H1 (cell line): ENCODE results near the gene MMP11. TPM values are rescaled to one million over a fixed set of nuclear protein-coding genes. Genes with fewer than 3 reads are reported as not detected.

Source experiments
- CTCF ChIA-PET: fragments of 300-600 bp; sonication (Branson Sonifier 250); formaldehyde crosslinking; loops from one replicate; lab custom pipeline; 2021; ENCODE audit not compliant: partially characterized antibody; lab: Charles Lee
- POLR2A ChIA-PET: fragments of 300-600 bp; sonication (Branson Sonifier 250); formaldehyde crosslinking; loops from one replicate; lab custom pipeline; 2021; ENCODE audit warnings: inconsistent platforms; ENCODE audit not compliant: partially characterized antibody; lab: Charles Lee
- DNase-seq, 2 experiments: peaks; one replicate each; pipeline versions ENCODE4 v3.0.0 to v3.0.0-alpha.2; 2010 to 2022; ENCODE audit warnings: low spot score in 2 of 2, low read depth in 1 of 2, mixed read lengths in 1 of 2
- FAIRE-seq: peaks from 2 replicates; lab custom pipeline; 2011; peaks lifted over from hg19 to GRCh38; lab: Jason Lieb, UNC
- H2AFZ ChIP-seq: 2 replicates; pipeline ENCODE4 v1.8.1; 2012; ENCODE audit warnings: low read length, inconsistent platforms
- H2AK5ac ChIP-seq: 2 replicates; pipeline ENCODE4 v1.6.1; 2013; ENCODE audit warnings: low read depth, low read length
- H2BK120ac ChIP-seq: replicated peaks from 2 replicates; pipeline ENCODE3; 2013; ENCODE audit warnings: low read depth, low read length, inconsistent platforms
- H2BK12ac ChIP-seq: 2 replicates; pipeline ENCODE4 v1.6.1; 2013; ENCODE audit warnings: low read depth, low read length
- H2BK15ac ChIP-seq: 2 replicates; pipeline ENCODE4 v1.6.1; 2013; ENCODE audit warnings: low read length
- H2BK20ac ChIP-seq: 2 replicates; pipeline ENCODE4 v1.6.1; 2013; ENCODE audit warnings: low read length
- H2BK5ac ChIP-seq: 2 replicates; pipeline ENCODE4 v1.6.1; 2013; ENCODE audit warnings: low read depth, low read length
- H3K14ac ChIP-seq: 2 replicates; pipeline ENCODE4 v1.6.1; 2013; ENCODE audit warnings: inconsistent platforms; ENCODE audit not compliant: insufficient read length
- H3K18ac ChIP-seq: 2 replicates; pipeline ENCODE4 v1.6.1; 2013; ENCODE audit warnings: low read length; ENCODE audit errors: extremely low read depth
- H3K23ac ChIP-seq: 2 replicates; pipeline ENCODE4 v1.6.1; 2013; ENCODE audit warnings: inconsistent platforms; ENCODE audit not compliant: insufficient read length
- H3K23me2 ChIP-seq: 2 replicates; pipeline ENCODE4 v1.6.1; 2013; ENCODE audit warnings: low read depth, low read length
- H3K27ac ChIP-seq: 2 replicates; pipeline ENCODE4 v1.6.1; 2011; ENCODE audit warnings: low read depth, low read length, inconsistent platforms
- H3K27me3 ChIP-seq, 4 experiments: replicated peaks in 1 of 4; 1 replicate in 1 of 4; 2 replicates in 3 of 4; pipeline versions ENCODE4 v1.6.1 to v1.8.1; 2011 to 2013; ENCODE audit warnings: low read length in 3 of 4, mild to moderate bottlenecking in 3 of 4, inconsistent platforms in 2 of 4, mixed read lengths in 2 of 4, moderate library complexity in 1 of 4; ENCODE audit not compliant: control insufficient read depth in 3 of 4, insufficient read depth in 3 of 4; ENCODE audit errors: extremely low read depth in 1 of 4
- H3K36me3 ChIP-seq, 4 experiments: 2 replicates each; pipeline versions ENCODE4 v1.6.1 to v1.8.1; 2011 to 2013; ENCODE audit warnings: mild to moderate bottlenecking in 4 of 4, low read length in 3 of 4, moderate library complexity in 2 of 4, control low read depth in 1 of 4, inconsistent platforms in 1 of 4; ENCODE audit not compliant: insufficient read depth in 4 of 4, control insufficient read depth in 2 of 4
- H3K4ac ChIP-seq: replicated peaks from 2 replicates; pipeline ENCODE3; 2013; ENCODE audit warnings: low read length, low read depth, mixed read lengths, inconsistent platforms; ENCODE audit not compliant: insufficient read length
- H3K4me1 ChIP-seq, 4 experiments: replicated peaks in 1 of 4; 1 replicate in 1 of 4; 2 replicates in 3 of 4; pipeline versions ENCODE4 v1.6.1 to v1.8.1; 2011 to 2013; ENCODE audit warnings: low read length in 3 of 4, inconsistent platforms in 2 of 4, mixed read lengths in 1 of 4; ENCODE audit not compliant: insufficient read depth in 4 of 4, control insufficient read depth in 3 of 4
- H3K4me2 ChIP-seq, 2 experiments: 2 replicates each; pipeline versions ENCODE4 v1.6.1 to v1.8.1; 2011 to 2013; ENCODE audit warnings: low read depth in 2 of 2, low read length in 2 of 2, control low read depth in 1 of 2, inconsistent platforms in 1 of 2, mild to moderate bottlenecking in 1 of 2; ENCODE audit not compliant: insufficient read depth in 1 of 2
- H3K4me3 ChIP-seq, 4 experiments: fragments of 200-600, 300-600 bp in 1 of 4; sonication (generic), shearing (Covaris generic), sonication (Bioruptor Twin) in 1 of 4; 2 replicates each; pipeline versions ENCODE4 v1.5.1 to v1.8.1; 2011 to 2016; ENCODE audit warnings: low read length in 4 of 4, low read depth in 3 of 4, control low read depth in 2 of 4, inconsistent platforms in 2 of 4, mild to moderate bottlenecking in 2 of 4, mixed read lengths in 1 of 4, moderate library complexity in 1 of 4; ENCODE audit not compliant: insufficient read depth in 2 of 4; ENCODE audit errors: extremely low read depth in 1 of 4
- H3K56ac ChIP-seq: replicated peaks from 2 replicates; pipeline ENCODE3; 2013; ENCODE audit warnings: low read depth, mild to moderate bottlenecking, mixed read lengths, low read length, inconsistent platforms; ENCODE audit not compliant: insufficient read length
- H3K79me1 ChIP-seq: 2 replicates; pipeline ENCODE4 v1.6.1; 2013; ENCODE audit warnings: low read depth, low read length, control low read depth
- H3K79me2 ChIP-seq, 2 experiments: 2 replicates each; pipeline versions ENCODE4 v1.6.1 to v1.8.1; 2012 to 2013; ENCODE audit warnings: low read length in 2 of 2, mild to moderate bottlenecking in 2 of 2, inconsistent platforms in 1 of 2; ENCODE audit not compliant: insufficient read depth in 2 of 2, control insufficient read depth in 1 of 2
- H3K9ac ChIP-seq, 4 experiments: replicated peaks in 1 of 4; 1 replicate in 1 of 4; 2 replicates in 3 of 4; pipeline versions ENCODE4 v1.6.1 to v1.8.1; 2011 to 2013; ENCODE audit warnings: low read depth in 3 of 4, low read length in 3 of 4, control low read depth in 2 of 4, mild to moderate bottlenecking in 2 of 4, moderate library complexity in 2 of 4, inconsistent platforms in 1 of 4; ENCODE audit errors: extremely low read depth in 1 of 4
- H3K9me3 ChIP-seq, 2 experiments: 2 replicates each; pipeline versions ENCODE4 v1.6.1 to v1.8.1; 2012 to 2013; ENCODE audit warnings: mild to moderate bottlenecking in 2 of 2, moderate library complexity in 2 of 2, control low read depth in 1 of 2, inconsistent platforms in 1 of 2, low read depth in 1 of 2, low read length in 1 of 2, mixed read lengths in 1 of 2; ENCODE audit not compliant: insufficient read depth in 2 of 2
- H4K20me1 ChIP-seq, 2 experiments: replicated peaks in 1 of 2; 2 replicates each; pipeline versions ENCODE3 to v1.8.1; 2011 to 2013; ENCODE audit warnings: inconsistent platforms in 2 of 2, low read length in 2 of 2, mild to moderate bottlenecking in 1 of 2; ENCODE audit not compliant: insufficient read depth in 2 of 2, control insufficient read depth in 1 of 2
- H4K5ac ChIP-seq: 2 replicates; pipeline ENCODE4 v1.6.1; 2013; ENCODE audit warnings: low read length, low read depth, mixed read lengths, inconsistent platforms; ENCODE audit not compliant: insufficient read length
- H4K8ac ChIP-seq: 2 replicates; pipeline ENCODE4 v1.8.0; 2013; ENCODE audit warnings: mild to moderate bottlenecking, moderate library complexity, low read length, inconsistent platforms; ENCODE audit not compliant: insufficient read depth; ENCODE audit errors: extremely low read depth
- H4K91ac ChIP-seq: replicated peaks from 2 replicates; pipeline ENCODE3; 2013; ENCODE audit warnings: low read length, mixed read lengths, inconsistent platforms; ENCODE audit not compliant: insufficient read length
- CBX5 ChIP-seq: fragments of 300-800, 300-1000 bp; sonication (generic); IDR thresholded peaks from 2 replicates; pipeline ENCODE4 v1.7.1; 2016; ENCODE audit warnings: antibody characterized with exemption, low read length, low read depth
- CEBPB ChIP-seq: IDR thresholded peaks from 2 replicates; pipeline ENCODE4 v1.6.1; 2012; ENCODE audit warnings: low read depth, low read length
- CTBP2 ChIP-seq: IDR thresholded peaks from 2 replicates; pipeline ENCODE4 v1.7.0; 2011; ENCODE audit warnings: borderline replicate concordance, mild to moderate bottlenecking, moderate library complexity, mixed read lengths, low read length; ENCODE audit not compliant: insufficient read depth, insufficient read length
- EP300 ChIP-seq, 2 experiments: IDR thresholded peaks; 1 replicate in 1 of 2; 2 replicates in 1 of 2; pipeline ENCODE4 v1.6.1; 2011 to 2012; ENCODE audit warnings: low read depth in 2 of 2, low read length in 2 of 2, mild to moderate bottlenecking in 2 of 2, borderline replicate concordance in 1 of 2, inconsistent platforms in 1 of 2, moderate library complexity in 1 of 2
- EZH2 ChIP-seq: fragments of 200-600 bp; sonication (generic); IDR thresholded peaks from 2 replicates; pipeline ENCODE4 v1.7.1; 2012; ENCODE audit warnings: low read depth, mild to moderate bottlenecking, moderate library complexity, low read length, inconsistent platforms; ENCODE audit not compliant: severe bottlenecking
- FOSL1 ChIP-seq: IDR thresholded peaks from 2 replicates; pipeline ENCODE4 v1.6.1; 2011; ENCODE audit warnings: mild to moderate bottlenecking, low read depth, low read length, moderate library complexity; ENCODE audit not compliant: insufficient read depth
- POLR2AphosphoS5 ChIP-seq: IDR thresholded peaks from 2 replicates; pipeline ENCODE4 v1.6.1; 2011; ENCODE audit warnings: low read depth, low read length
- RFX5 ChIP-seq: IDR thresholded peaks from 2 replicates; pipeline ENCODE4 v1.6.1; 2011; ENCODE audit warnings: low read depth, low read length, improper control_type of control experiment, borderline replicate concordance
- RNF2 ChIP-seq: fragments of 200-900, 300-1000 bp; sonication (generic); IDR thresholded peaks from 2 replicates; pipeline ENCODE4 v1.7.1; 2016; ENCODE audit warnings: borderline replicate concordance, low read depth, mild to moderate bottlenecking, antibody characterized with exemption, low read length; ENCODE audit not compliant: poor library complexity, severe bottlenecking; ENCODE audit errors: missing control alignments
- SIRT6 ChIP-seq: IDR thresholded peaks from one replicate; pipeline ENCODE4 v1.7.1; 2012; ENCODE audit warnings: low read length, inconsistent platforms
- SRF ChIP-seq: IDR thresholded peaks from 2 replicates; pipeline ENCODE4 v1.6.1; 2011; ENCODE audit warnings: mild to moderate bottlenecking, low read depth, low read length, moderate library complexity
- WGBS, 2 experiments: shearing (Covaris generic) in 1 of 2; methylation state at CpG; one replicate each; pipeline versions ENCODE4 v1.1.6 to v1.1.7; 2013 to 2015; ENCODE audit warnings: low lambda C conversion rate in 2 of 2, mixed read lengths in 2 of 2, inconsistent platforms in 1 of 2, low coverage in 1 of 2, missing lambda C conversion rate in 1 of 2; ENCODE audit not compliant: insufficient replicate concordance in 2 of 2, insufficient coverage in 1 of 2, insufficient read length in 1 of 2; ENCODE audit errors: extremely low coverage in 1 of 2, missing lambda C conversion rate in 1 of 2; 5-methylcytosine and 5-hydroxymethylcytosine counted together
- polyA plus RNA-seq, 7 experiments: library from polyadenylated mRNA; depleted of rRNA in 3 of 7; stranded (reverse) in 5 of 7; unstranded in 2 of 7; fragments of >200 nt in 5 of 7; fragments of 200-250 nt in 2 of 7; gene quantifications; 1 replicate in 5 of 7; 2 replicates in 1 of 7; 4 replicates in 1 of 7; pipeline versions ENCODE4 v1.2.1 to v1.2.3, GENCODE V29; 2011 to 2013; ENCODE audit warnings: missing spikeins in 2 of 7, mixed read lengths in 2 of 7
- total RNA-seq: library from RNA; stranded (reverse); fragmentation: NEBNext Ultra II Directional; extraction: Animal tissue kit (Norgen Biotek cat#: 25700); gene quantifications from 2 replicates; pipeline ENCODE4 v1.2.1, GENCODE V29; 2021

Gene MMP11
- total and polyA plus RNA-seq, 2 of the 8 experiments (the other 6 are each of a cell fraction or from before 2014, with no cell fraction given) = 10.2 to 18.3 TPM

DNA sequence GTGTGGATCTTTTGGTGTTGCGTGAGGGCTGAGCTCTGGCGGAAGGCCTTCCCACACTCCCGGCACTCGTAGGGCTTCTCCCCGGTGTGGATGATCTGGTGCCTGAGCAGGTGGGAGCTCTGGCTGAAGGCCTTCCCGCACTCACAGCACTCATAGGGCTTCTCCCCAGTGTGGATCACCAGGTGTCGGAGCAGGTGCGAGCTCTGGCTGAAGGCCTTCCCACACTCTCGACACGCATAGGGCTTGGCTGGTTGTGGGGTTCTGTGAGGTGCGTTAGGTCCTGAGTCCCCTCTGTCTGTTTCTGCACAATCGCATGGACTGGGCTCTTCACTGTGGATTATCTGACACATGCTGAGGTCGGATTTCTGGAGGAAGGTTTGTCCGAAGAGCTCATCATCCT lies 28.2 kb upstream of the MMP11 start:
- CTCF ChIA-PET = interaction anchor here (0.6 to 1.4 kb wide), 8 partner anchors 13 to 1838 kb away, joined by 3 to 5 read pairs (median 3); no protein-coding TSS in a partner anchor
- Histone ChIP-seq H3K18ac (no peak overlapping the region), H3K23ac (no peak overlapping the region), H3K79me2 (no peaks in the 10 kb centered on the region), H3K4me3 (no peak overlapping the region), H2BK15ac (no peak overlapping the region), H2AK5ac (no peak overlapping the region), H2BK12ac (no peak overlapping the region), H4K20me1 (peaks cover 0 to 5% of the 10 kb centered on the region in 2 experiments), H3K9ac (no peak overlapping the region), H3K36me3 (peaks cover 0 to 9% (median 2%) of the 10 kb centered on the region in 4 experiments; a peak in 3 of 8 replicates), H3K27me3 (no peaks in the 10 kb centered on the region), H3K14ac (no peak overlapping the region), H2BK120ac (no peak overlapping the region), H3K56ac (no peak overlapping the region), H3K4me2 (no peak overlapping the region), H3K79me1 (no peaks in the 10 kb centered on the region), H3K23me2 (peaks cover under 1% of the 10 kb centered on the region; the same call in 1 of the 2 replicates), H2AFZ (no peak overlapping the region), H3K27ac (no peak overlapping the region; the same call in 1 of the 2 replicates), H2BK5ac (no peak overlapping the region), H3K4me1 (no peaks in the 10 kb centered on the region), H3K4ac (no peak overlapping the region), H3K9me3 (no peaks in the 10 kb centered on the region), H4K91ac (no peak overlapping the region), H4K8ac (no peak overlapping the region), H2BK20ac (no peak overlapping the region), H4K5ac (no peak overlapping the region)
- DNase-seq (no peak), FAIRE-seq (no peak)
- WGBS, 2 experiments = 93% methylated on average over 14 of the region's 14 CpGs; no CpG with 5 or more reads in 1 of the 2 experiments
- TF ChIP-seq CTBP2 (no peak), FOSL1 (no peak), RFX5 (no peak), POLR2AphosphoS5 (no peak), EZH2 (no peak), EP300 (IDR thresholded peaks at IDR 0.05; ENCODE audit: borderline replicate concordance in 1 of 2, low read depth in 2 of 2, low read length in 2 of 2) (no peak), CEBPB (no peak), CBX5 (no peak), SIRT6 (no peak), RNF2 (no peak), SRF (no peak)
- POLR2A ChIA-PET = interaction anchor here (1.2 kb wide), 1 partner anchor 27 kb away, joined by 3 read pairs; no protein-coding TSS in a partner anchor
